GM18508 (cell line): Measurements from ENCODE around the gene VEZF1.

Source experiments
- ATAC-seq: cut with Tn5 transposase; IDR thresholded peaks from one replicate; pipeline ENCODE4 v1.9.1; 2021; ENCODE audit warnings: moderate number of reproducible peaks; ENCODE audit not compliant: insufficient read depth, unreplicated experiment

VEZF1 gene

GRCh38 chr17:57987581-57988300, at the start of gene VEZF1:
VEZF1 (minus strand) TSS chr17:57988254; CDS start chr17:57988111, 143 bp downstream.
- no peak for ATAC-seq

- no peak for ATAC-seq
Measured at GRCh38 chr17:58032691-58033415, 44.8 kb upstream of the VEZF1 start.

DNA sequence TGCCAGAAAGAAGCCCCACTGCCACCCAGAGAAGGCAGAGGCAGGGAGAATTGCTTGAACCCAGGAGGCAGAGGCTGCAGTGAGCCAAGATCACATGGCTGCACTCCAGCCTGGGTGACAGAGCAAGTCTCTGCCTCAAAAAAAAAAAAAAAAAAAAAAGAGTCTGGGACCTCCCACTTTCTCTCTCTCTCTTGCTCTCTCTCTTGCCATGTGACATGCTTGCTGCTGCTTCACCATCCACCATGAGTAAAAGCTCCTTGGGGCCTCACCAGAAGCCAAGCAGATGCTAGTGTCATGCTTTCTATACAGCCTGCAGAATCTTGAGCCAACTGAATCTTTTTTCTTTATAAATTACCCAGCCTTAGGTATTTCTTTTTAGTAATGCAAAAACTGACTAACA, 40.5 kb upstream of the VEZF1 start:
- ATAC-seq: no peak

DNA sequence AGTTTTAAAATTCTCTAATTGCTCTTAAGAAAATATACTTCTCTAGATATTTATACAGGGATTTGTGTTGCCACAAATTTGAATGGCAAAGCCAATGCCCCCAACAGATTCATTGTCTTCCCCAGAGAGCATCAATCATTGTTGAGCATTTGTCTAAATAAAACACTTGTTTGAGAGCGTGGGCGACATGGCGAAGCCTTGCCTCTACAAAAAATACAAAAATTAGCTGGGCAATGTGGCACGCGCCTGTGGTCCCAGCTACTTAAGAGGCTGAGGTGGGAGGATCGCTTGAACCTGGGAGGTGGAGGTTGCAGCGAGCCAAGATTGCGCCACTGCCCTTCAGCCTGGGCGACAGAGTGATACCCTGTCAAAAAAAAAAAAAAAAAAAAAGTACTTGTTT, 32.3 kb upstream of the VEZF1 start:
- ATAC-seq: no peak

DNA sequence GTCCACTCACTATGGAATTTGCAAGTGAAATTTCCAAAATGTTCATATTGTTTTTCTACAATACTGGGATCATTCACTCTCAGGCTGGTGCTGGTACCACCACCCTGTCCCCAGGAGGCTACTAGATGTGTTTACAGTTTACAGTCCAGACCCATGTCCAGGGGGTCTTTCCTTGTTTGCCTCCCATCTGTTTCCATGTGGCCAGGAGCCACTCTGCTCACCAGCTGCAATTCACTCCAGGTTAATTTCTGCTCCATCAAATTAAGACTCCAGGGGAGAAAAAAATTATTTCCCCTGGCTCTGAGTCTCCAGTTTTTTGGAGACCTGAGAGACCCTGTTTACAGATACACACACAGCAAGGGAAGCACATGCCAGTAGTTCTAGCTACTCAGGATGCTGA, 31.5 kb upstream of the VEZF1 start:
- ATAC-seq: no peak

DNA sequence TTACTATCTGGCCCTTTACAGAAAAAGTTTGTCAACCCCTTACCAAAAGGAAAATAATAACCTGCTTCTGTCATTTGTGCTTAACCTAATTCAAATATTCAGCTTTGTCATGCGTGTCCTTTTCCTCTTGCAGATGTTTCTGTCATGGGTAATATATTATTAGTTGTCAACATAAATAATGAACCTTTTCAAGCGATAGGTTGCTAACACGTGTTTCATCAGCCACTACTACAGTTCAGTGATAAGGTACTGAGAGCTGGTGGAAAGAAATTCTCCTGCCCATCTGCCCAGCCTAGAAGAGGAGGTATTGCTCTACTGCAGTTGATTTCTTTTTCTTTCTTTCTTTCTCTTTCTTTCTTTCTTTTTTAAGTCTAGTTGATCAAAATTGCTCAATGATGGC, 31.0 kb upstream of the VEZF1 start:
- ATAC-seq: no peak

DNA sequence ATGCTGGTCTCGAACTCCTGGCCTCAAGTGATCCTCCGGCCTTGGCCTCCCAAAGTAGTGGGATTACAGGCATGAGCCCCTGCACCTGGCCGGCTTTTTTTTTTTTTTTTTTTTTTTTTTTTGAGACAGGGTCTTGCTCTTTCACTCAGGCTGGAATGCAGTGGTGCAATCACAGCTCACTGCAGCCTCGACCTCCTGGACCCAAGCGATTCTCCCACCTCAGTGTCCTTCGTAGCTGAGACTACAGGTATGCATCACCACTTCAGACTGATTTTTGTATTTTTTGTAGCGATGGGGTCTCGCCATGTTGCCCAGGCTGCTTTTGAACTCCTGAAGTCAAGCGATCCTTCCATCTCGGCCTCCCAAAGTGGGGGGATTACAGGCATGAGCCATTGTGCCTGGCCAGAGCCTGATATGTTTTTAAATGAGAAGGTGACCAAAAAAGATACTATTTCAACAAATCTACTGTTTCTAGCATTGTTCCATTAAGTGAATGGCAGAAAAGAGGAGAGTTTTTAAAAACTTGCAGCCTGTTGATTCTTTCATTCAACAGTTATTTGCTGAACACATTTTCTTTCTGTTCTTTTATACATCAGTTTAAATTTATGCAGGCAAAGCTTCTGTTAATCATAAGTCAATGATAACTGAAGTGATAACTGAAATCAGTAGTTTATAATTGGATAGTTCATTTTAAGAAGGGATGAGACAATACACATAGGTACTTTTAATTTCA, 22.2 kb upstream of the VEZF1 start:
- ATAC-seq: no peak

DNA sequence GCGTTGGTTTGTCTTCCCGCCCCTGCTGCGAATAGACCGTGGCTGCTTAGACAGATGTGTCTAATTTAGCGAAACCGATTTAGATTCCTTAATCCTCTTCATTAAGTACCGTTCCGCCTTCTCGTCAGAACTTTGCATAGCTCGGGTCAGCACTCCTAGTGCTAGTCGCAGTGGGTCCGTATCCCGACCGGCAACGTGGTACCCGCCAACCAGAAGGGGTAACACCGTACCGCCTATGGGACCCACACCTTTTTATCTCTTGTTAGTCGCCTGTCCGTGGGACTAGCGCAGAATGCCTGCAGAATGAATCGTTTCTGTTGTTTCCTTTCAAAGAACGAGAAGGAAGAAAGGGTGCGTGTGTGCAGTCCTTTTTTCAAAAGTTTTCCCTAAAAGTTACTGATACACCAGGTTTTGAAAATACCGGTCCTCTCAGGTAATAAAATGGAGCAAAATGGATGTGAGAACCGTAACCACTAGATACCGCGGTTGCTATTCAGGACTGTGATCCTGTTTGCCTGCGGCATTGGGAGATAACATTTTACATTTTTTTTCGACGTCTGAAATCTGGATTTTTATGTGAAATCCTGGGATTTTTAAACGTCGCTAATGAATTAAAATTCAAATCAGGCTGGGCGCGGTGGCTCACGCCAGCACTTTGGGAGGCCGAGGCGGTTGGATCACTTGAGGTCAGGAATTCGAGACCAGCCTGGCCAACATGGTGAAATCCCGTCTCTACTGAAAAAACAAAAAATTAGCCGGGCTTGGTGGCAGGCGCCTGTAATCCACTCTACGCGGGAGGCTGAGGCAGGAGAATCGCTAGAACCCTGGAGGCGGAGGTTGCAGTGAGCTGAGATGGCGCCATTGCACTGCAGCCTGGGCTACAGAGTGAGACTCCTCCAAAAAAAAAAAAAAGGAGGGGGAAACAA, 20.0 kb upstream of the VEZF1 start:
- ATAC-seq: peak; percentile 21

DNA sequence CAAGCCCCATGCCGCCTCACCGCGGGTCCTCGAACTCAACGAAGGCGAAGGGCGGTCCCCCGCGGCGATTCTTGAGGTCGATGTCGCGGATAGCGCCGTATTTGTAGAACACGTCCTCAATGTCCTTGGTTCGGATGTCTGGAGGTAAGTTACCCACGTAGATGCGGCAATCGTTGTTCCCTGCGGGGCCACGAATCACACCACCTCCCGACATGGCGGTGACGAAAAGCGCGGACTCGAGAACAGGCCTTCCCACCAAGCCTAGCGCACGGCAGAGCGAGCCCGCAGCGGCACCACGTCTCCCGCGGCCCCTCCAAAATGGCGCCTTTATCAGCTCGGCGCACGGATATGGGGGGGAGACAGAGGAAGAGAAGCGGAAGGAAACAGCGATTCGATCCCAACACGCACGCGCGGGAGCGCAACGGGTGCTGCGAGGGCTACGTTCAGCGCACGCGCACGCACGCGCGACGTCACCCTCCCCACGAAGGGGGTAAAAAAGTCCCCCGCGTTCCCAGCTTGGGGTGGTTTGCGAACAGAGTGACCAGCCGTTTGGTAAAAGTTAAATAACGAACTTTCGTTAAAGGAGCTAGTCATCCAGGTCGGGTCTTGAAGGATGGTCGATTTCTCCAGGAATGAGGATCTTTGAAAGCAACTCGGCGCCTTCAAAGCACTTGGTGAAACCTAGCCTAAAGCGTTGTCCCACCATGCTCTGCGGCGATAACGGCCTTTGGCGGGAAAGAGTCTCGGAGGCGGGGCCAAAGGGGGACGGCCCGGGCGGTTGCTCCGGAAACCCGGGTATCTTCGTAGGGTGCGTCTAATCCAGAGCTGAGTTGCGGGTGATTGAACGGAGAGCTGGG, 19.1 kb upstream of the VEZF1 start, which contains the start of gene SRSF1:
Gene SRSF1 (minus strand): TSS at position 323 of the 857 bp plus-strand sequence. CDS start 109 bp downstream, at position 214.
- ATAC-seq: peak; percentile 64

DNA sequence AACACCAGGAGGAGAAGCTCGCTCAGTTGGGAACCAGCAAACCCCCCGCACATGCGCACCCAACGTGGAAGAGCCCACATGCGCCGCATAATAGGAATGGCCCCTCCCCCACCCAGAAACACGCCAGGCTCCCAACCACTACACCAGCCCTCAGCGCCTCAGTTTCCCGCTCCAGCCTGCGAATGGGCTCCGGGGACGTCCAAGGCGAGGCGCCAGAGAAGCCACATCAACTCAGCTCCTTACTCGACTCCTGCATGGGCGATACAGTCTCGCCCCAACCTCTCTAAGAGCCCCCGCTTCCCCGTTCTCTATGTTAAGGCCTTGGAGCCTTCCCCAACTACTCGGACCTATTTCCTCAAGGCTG, 18.5 kb upstream of the VEZF1 start:
- no peak for ATAC-seq

GRCh38 chr17:58005728-58006559, 17.9 kb upstream of the VEZF1 start:
- no peak for ATAC-seq

DNA sequence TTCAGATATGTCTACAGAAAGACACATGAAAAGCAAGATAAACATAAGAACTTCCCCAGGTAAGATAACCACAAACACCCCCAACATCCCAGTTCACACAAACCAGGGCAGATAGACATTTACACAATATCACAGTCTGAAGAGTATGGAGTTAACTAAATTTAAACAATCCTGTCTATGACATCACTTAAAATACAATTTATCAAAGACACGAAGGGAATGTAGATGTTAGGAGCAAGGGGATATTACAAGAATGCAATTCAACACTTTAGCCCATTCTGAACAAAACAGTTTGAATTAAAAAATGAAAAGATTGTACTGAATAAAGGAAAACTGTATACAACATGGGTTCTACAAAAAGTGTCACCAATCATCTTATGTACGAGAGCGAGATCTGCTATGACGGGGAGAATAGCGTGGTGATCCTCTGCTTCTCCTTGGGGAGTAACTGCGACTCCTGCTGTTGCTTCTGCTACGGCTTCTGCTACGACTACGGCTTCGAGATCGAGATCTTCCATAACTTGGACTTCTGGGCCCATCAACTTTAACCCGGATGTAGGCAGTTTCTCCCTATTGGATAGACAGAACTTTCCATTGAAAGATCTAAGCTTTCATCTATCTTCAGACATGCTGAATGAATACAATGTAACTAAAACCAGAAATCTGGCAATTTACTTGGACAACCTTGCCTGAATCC, 17.1 kb upstream of the VEZF1 start:
- ATAC-seq: no peak

DNA sequence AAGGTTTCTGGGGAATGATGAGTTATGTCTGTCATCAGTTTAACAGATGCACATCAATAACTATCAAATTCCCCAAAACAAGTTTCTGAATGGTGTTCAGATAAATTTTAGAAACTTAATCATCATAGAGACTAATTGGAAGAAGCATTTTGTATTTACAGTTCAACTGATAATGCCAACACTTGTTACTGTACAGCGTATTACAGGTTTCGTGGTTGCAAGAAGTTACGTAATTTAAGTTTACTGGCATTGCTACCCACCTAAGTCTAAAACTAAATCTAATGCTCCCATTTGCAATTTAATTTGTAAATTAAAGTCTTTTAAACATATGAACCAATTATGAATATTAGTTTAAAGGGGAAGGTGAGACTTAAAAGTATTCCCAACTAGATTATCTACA, 16.0 kb upstream of the VEZF1 start:
- no peak for ATAC-seq

GRCh38 chr17:58002973-58003372, 14.9 kb upstream of the VEZF1 start:
- ATAC-seq: no peak

DNA sequence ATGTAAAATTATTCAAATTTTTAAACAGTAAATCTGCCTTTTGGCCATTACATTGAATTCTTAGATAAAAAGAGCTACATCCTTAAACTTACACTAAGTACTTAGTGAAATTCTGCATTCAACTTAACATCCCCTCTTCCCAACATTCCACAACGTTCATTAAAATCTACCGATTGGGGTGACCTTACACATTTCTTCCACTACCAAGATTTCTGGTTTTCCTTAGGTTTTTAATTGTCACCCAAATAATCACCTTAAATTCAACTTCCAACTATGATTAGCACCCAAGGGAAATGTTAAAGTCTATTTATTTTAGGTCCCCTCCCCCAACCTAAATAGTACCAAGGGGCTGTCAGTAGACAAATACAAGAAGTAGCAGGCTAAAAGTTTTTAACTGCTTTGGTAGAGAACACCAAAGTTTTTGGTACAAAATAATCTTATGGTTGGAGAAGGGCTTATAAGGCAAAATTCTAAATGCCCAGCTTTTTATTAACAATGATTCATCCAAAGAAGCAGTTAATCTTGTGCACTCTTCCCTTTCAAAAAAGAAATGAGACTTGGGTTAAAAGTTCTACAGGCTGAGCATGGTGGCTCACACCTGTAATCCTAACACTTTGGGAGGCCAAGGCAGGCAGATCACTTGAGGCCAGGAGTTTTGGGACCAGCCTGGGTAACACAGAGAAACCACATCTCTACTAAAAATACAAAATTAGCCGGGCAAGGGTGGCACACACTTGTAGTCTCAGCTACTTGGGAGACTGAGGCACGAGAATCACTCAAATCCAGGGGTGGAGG, 14.3 kb upstream of the VEZF1 start:
- no peak for ATAC-seq

GRCh38 chr17:58001461-58002124, 13.5 kb upstream of the VEZF1 start:
- no peak for ATAC-seq
